Ishikawa (cell line): ENCODE measurements around the gene ACAD9.

Experiments
- EGR1 ChIP-seq: IDR thresholded peaks from 2 replicates; pipeline ENCODE4 v1.6.1; 2012
- EP300 ChIP-seq: IDR thresholded peaks from 2 replicates; pipeline ENCODE4 v1.6.1; 2012; ENCODE audit warnings: borderline replicate concordance
- MAX ChIP-seq: IDR thresholded peaks from 2 replicates; pipeline ENCODE4 v1.6.1; 2012
- NFIC ChIP-seq: IDR thresholded peaks from 2 replicates; pipeline ENCODE4 v1.6.1; 2012
- REST ChIP-seq: IDR thresholded peaks from 2 replicates; pipeline ENCODE4 v1.6.1; 2012; ENCODE audit warnings: low read depth, mild to moderate bottlenecking
- TAF1 ChIP-seq: IDR thresholded peaks from 2 replicates; pipeline ENCODE4 v1.6.1; 2012; ENCODE audit warnings: low read depth, mild to moderate bottlenecking
- TCF12 ChIP-seq: IDR thresholded peaks from 2 replicates; pipeline ENCODE4 v1.6.1; 2012; ENCODE audit warnings: low read depth
- USF1 ChIP-seq: IDR thresholded peaks from 2 replicates; pipeline ENCODE4 v1.6.1; 2012
- ZBTB7A ChIP-seq: IDR thresholded peaks from 2 replicates; pipeline ENCODE4 v1.6.1; 2012; ENCODE audit warnings: low read depth

- TF ChIP-seq TCF12 (no peak), EP300 (no peak), ZBTB7A (no peak), MAX (no peak), TAF1 (no peak), NFIC (no peak), REST (no peak), USF1 (no peak), EGR1 (no peak)
Measured at GRCh38 chr3:128878011-128878457, 1.4 kb upstream of the ACAD9 start.
